CD14-positive monocyte (primary cell): ENCODE results near the gene DENND1A. TPM values are rescaled to one million over a fixed set of nuclear protein-coding genes. Genes with fewer than 3 reads are reported as not detected.
"Not testable (repeated sequence)": the region's sequence is repeated elsewhere in the genome, so short reads cannot be mapped to it uniquely, and the experiment has no call there.

Source experiments
- DNase-seq, 3 donors: peaks; one replicate each; pipeline ENCODE4 v3.0.0-alpha.2; 2011 to 2022
- H2AFZ ChIP-seq: 2 replicates; pipeline ENCODE4 v1.6.0; 2012; ENCODE audit warnings: mild to moderate bottlenecking, low read depth, low read length, inconsistent platforms; ENCODE audit not compliant: insufficient read depth, poor library complexity, severe bottlenecking
- H3K27ac ChIP-seq, 2 donors: 1 replicate in 1 of 2; 2 replicates in 1 of 2; pipeline ENCODE4 v1.5.1; 2012 to 2013; ENCODE audit warnings: low read length in 2 of 2, control low read depth in 1 of 2, inconsistent platforms in 1 of 2, low read depth in 1 of 2, mild to moderate bottlenecking in 1 of 2
- H3K27me3 ChIP-seq, 2 donors: one replicate each; pipeline versions ENCODE4 v1.6.0 to v1.6.1; 2011 to 2013; ENCODE audit warnings: low read length in 2 of 2; ENCODE audit not compliant: control insufficient read depth in 2 of 2, insufficient read depth in 2 of 2
- H3K36me3 ChIP-seq, 2 donors: replicated peaks in 1 of 2; 1 replicate in 1 of 2; 2 replicates in 1 of 2; pipeline versions ENCODE4 v1.5.1 to v1.6.1; 2012 to 2013; ENCODE audit warnings: low read length in 2 of 2, control low read depth in 1 of 2, inconsistent platforms in 1 of 2, mild to moderate bottlenecking in 1 of 2; ENCODE audit not compliant: insufficient read depth in 2 of 2, control insufficient read depth in 1 of 2
- H3K4me1 ChIP-seq, 2 donors: 1 replicate in 1 of 2; 2 replicates in 1 of 2; pipeline versions ENCODE4 v1.5.1 to v1.6.1; 2012 to 2013; ENCODE audit warnings: low read length in 2 of 2, control low read depth in 1 of 2, inconsistent platforms in 1 of 2, mild to moderate bottlenecking in 1 of 2, moderate library complexity in 1 of 2; ENCODE audit not compliant: insufficient read depth in 2 of 2, control insufficient read depth in 1 of 2
- H3K4me2 ChIP-seq: replicated peaks from 2 replicates; pipeline ENCODE3; 2012; ENCODE audit warnings: low read length, moderate library complexity, mild to moderate bottlenecking; ENCODE audit not compliant: poor library complexity, severe bottlenecking; ENCODE audit errors: extremely low read depth
- H3K4me3 ChIP-seq, 3 experiments: fragments of 200-600 bp in 1 of 3; sonication (generic) in 1 of 3; replicated peaks in 1 of 3; 1 replicate in 2 of 3; 2 replicates in 1 of 3; pipeline ENCODE4 v1.5.1; 2011 to 2013; ENCODE audit warnings: low read length in 3 of 3, mild to moderate bottlenecking in 3 of 3, control low read depth in 2 of 3, low read depth in 2 of 3, inconsistent platforms in 1 of 3, moderate library complexity in 1 of 3
- H3K79me2 ChIP-seq: 2 replicates; pipeline ENCODE4 v1.6.0; 2012; ENCODE audit warnings: mild to moderate bottlenecking, control low read depth, inconsistent platforms, low read length, moderate library complexity; ENCODE audit not compliant: insufficient read depth
- H3K9ac ChIP-seq: 2 replicates; pipeline ENCODE4 v1.6.0; 2017; ENCODE audit warnings: low read length, mild to moderate bottlenecking; ENCODE audit not compliant: insufficient read depth, poor library complexity, severe bottlenecking
- H3K9me3 ChIP-seq, 2 donors: replicated peaks in 1 of 2; 1 replicate in 1 of 2; 2 replicates in 1 of 2; pipeline versions ENCODE4 v1.5.1 to v1.6.1; 2012 to 2013; ENCODE audit warnings: low read length in 2 of 2, control low read depth in 1 of 2; ENCODE audit not compliant: control insufficient read depth in 1 of 2, insufficient read depth in 1 of 2
- H4K20me1 ChIP-seq: 2 replicates; pipeline ENCODE4 v1.6.0; 2012; ENCODE audit warnings: mild to moderate bottlenecking, low read length, control low read depth, moderate library complexity; ENCODE audit not compliant: insufficient read depth
- H3K27ac Mint-ChIP-seq, 7 donors: one replicate each; pipeline ENCODE4 v1.8.0; 2020; ENCODE audit warnings: mild to moderate bottlenecking in 7 of 7, mixed read lengths in 7 of 7, moderate library complexity in 6 of 7, inconsistent platforms in 2 of 7
- H3K27me3 Mint-ChIP-seq, 3 donors: one replicate each; pipeline ENCODE4 v1.8.0; 2021 to 2022; ENCODE audit warnings: low read depth in 3 of 3, mild to moderate bottlenecking in 3 of 3, mixed read lengths in 3 of 3, moderate library complexity in 3 of 3, inconsistent platforms in 1 of 3
- H3K36me3 Mint-ChIP-seq, 2 donors: one replicate each; pipeline ENCODE4 v1.8.0; 2020; ENCODE audit warnings: mixed read lengths in 2 of 2, inconsistent platforms in 1 of 2, mild to moderate bottlenecking in 1 of 2
- H3K4me1 Mint-ChIP-seq: one replicate; pipeline ENCODE4 v1.8.0; 2020; ENCODE audit warnings: mild to moderate bottlenecking, mixed read lengths
- H3K4me3 Mint-ChIP-seq, 2 donors: one replicate each; pipeline ENCODE4 v1.8.0; 2020; ENCODE audit warnings: mild to moderate bottlenecking in 2 of 2, mixed read lengths in 2 of 2, moderate library complexity in 1 of 2
- H3K9me3 Mint-ChIP-seq, 7 donors: one replicate each; pipeline ENCODE4 v1.8.0; 2020 to 2022; ENCODE audit warnings: mixed read lengths in 7 of 7, mild to moderate bottlenecking in 6 of 7, moderate library complexity in 6 of 7, inconsistent platforms in 2 of 7
- CTCF ChIP-seq: fragments of 200-600 bp; IDR thresholded peaks from one replicate; pipeline ENCODE4 v1.8.0; 2022; ENCODE audit warnings: antibody characterized with exemption, mild to moderate bottlenecking
- WGBS: methylation state at CpG from one replicate; pipeline ENCODE4 v1.1.5; 2013; ENCODE audit warnings: missing lambda C conversion rate; ENCODE audit not compliant: insufficient coverage; 5-methylcytosine and 5-hydroxymethylcytosine counted together
- intact Hi-C, 2 donors: fragments of 100-400 bp; cut with micrococcal nuclease; formaldehyde crosslinking; loops; one replicate each; pipeline versions ENCODE4 v1.15.0 to v1.15.1; 2023
- polyA plus RNA-seq, 3 donors: library from polyadenylated mRNA; depleted of rRNA in 1 of 3; unstranded in 2 of 3; stranded (reverse) in 1 of 3; fragments of 300-500 nt in 2 of 3; fragments of >200 nt in 1 of 3; fragmentation: Illumina TruSeq in 2 of 3; gene quantifications; 1 replicate in 2 of 3; 2 replicates in 1 of 3; pipeline ENCODE4 v1.2.3, GENCODE V29; 2012 to 2021

Gene DENND1A
- polyA plus RNA-seq, 3 donors, result 24.8 to 73.0 (median 29.4) TPM

GRCh38 chr9:123820139-123820538 lies 109.8 kb downstream of the DENND1A start:
- intact Hi-C loops, result no loop called here
- WGBS, result 33% methylated on average over 2 of the region's 4 CpGs
- peak overlapping the region in 4 of 7 donors; percentile 16 to 64 (median 27) for H3K27ac Mint-ChIP-seq
- no peak overlapping the region for H3K4me3 ChIP-seq
- H3K36me3 ChIP-seq, result no peaks in the 10 kb centered on the region
- no peak overlapping the region for H3K4me2 ChIP-seq
- peaks cover 16% of the 10 kb centered on the region for H3K4me1 Mint-ChIP-seq
- H3K27me3 ChIP-seq, result no peaks in the 10 kb centered on the region
- H3K4me3 Mint-ChIP-seq, result no peak overlapping the region
- no peak overlapping the region for H3K9ac ChIP-seq
- H2AFZ ChIP-seq, result no peak overlapping the region
- no peaks in the 10 kb centered on the region for H3K9me3 Mint-ChIP-seq
- H3K4me1 ChIP-seq, result peaks cover 6% of the 10 kb centered on the region in 2 donors
- H3K79me2 ChIP-seq, result peaks cover 84% of the 10 kb centered on the region
- H4K20me1 ChIP-seq, result peaks cover 99% of the 10 kb centered on the region
- no peaks in the 10 kb centered on the region for H3K27me3 Mint-ChIP-seq
- peak in 2 of 3 donors; percentile 30 to 35 for DNase-seq
- peak overlapping the region in 1 of 2 donors; percentile 7 for H3K27ac ChIP-seq
- H3K9me3 ChIP-seq, result no peaks in the 10 kb centered on the region
- TF ChIP-seq CTCF, result no peak
- H3K36me3 Mint-ChIP-seq, result peaks cover 0 to 2% of the 10 kb centered on the region in 2 donors

GRCh38 chr9:123816817-123817472 lies 113.0 kb downstream of the DENND1A start:
- Histone ChIP-seq H3K27ac (no peak overlapping the region), H3K9ac (no peak overlapping the region), H3K4me3 (no peak overlapping the region), H2AFZ (no peak overlapping the region), H3K4me2 (no peak overlapping the region), H4K20me1 (peaks cover 98% of the 10 kb centered on the region), H3K4me1 (peaks cover 15 to 20% of the 10 kb centered on the region in 2 donors), H3K79me2 (peaks cover 85% of the 10 kb centered on the region), H3K9me3 (no peaks in the 10 kb centered on the region), H3K36me3 (no peaks in the 10 kb centered on the region), H3K27me3 (no peaks in the 10 kb centered on the region)
- H3K9me3 Mint-ChIP-seq, result no peaks in the 10 kb centered on the region
- WGBS, result no CpG with 5 or more reads among the region's 5 CpGs
- peaks cover 24% of the 10 kb centered on the region for H3K4me1 Mint-ChIP-seq
- H3K36me3 Mint-ChIP-seq, result peaks cover 0 to 2% of the 10 kb centered on the region in 2 donors
- no peak for TF ChIP-seq CTCF
- no peak for DNase-seq
- H3K27me3 Mint-ChIP-seq, result no peaks in the 10 kb centered on the region
- H3K4me3 Mint-ChIP-seq, result no peak overlapping the region
- no peak overlapping the region for H3K27ac Mint-ChIP-seq
- intact Hi-C loops, result no loop called here

- DNase-seq, H3K4me3 ChIP-seq, H3K27me3 Mint-ChIP-seq, H2AFZ ChIP-seq, H3K27ac ChIP-seq, H3K27me3 ChIP-seq, H3K9me3 ChIP-seq, intact Hi-C loops, H3K9ac ChIP-seq, H3K4me2 ChIP-seq, H3K9me3 Mint-ChIP-seq, H3K36me3 ChIP-seq, H3K27ac Mint-ChIP-seq, H3K4me3 Mint-ChIP-seq, H3K36me3 Mint-ChIP-seq: not testable (repeated sequence)
- Histone ChIP-seq H3K4me1 (peaks cover 15 to 20% of the 10 kb centered on the region in 2 donors), H3K79me2 (peaks cover 87% of the 10 kb centered on the region), H4K20me1 (peaks cover 99% of the 10 kb centered on the region)
- peaks cover 23% of the 10 kb centered on the region for H3K4me1 Mint-ChIP-seq
- no CpG with 5 or more reads among the region's 5 CpGs for WGBS
Observed at GRCh38 chr9:123815856-123816255, 114.1 kb downstream of the DENND1A start.
